ENCODE data around the gene CFHR4.

The CFHR4 gene

GRCh38 chr1:196951711-196952394 is 64.0 kb downstream of the CFHR4 start:
- Histone ChIP-seq H3K36me3 (ENCODE audit: control insufficient read depth in 1 of 2, insufficient read depth in 2 of 2, low read depth in 1 of 2, low read length in 2 of 2) (no peaks in the 10 kb centered on the region), H3K27ac (ENCODE audit: low read length, poor library complexity, severe bottlenecking) (no peak overlapping the region), H4K8ac (ENCODE audit: low read length) (no peak overlapping the region), H2AK5ac (ENCODE audit: low read length, severe bottlenecking) (no peak overlapping the region), H3K4me3 (ENCODE audit: insufficient read depth in 1 of 2, low read depth in 1 of 2, low read length in 2 of 2) (no peak overlapping the region), H3K4me1 (ENCODE audit: control insufficient read depth, insufficient read depth, low read depth, low read length) (no peaks in the 10 kb centered on the region), H3K4ac (ENCODE audit: low read depth in 1 of 2, low read length in 2 of 2) (no peak overlapping the region), H3K4me2 (ENCODE audit: low read length, poor library complexity, severe bottlenecking) (no peak overlapping the region), H2BK15ac (ENCODE audit: low read depth, poor library complexity, severe bottlenecking) (no peak overlapping the region), H4K91ac (ENCODE audit: low read length) (no peak overlapping the region), H2BK12ac (ENCODE audit: low read length in 2 of 2) (no peak overlapping the region), H3K79me1 (replicated peaks; ENCODE audit: low read length, poor library complexity, severe bottlenecking) (no peaks in the 10 kb centered on the region), H2AFZ (ENCODE audit: low read depth, low read length) (no peak overlapping the region), H3K9me3 (ENCODE audit: control insufficient read depth, low read length) (no peaks in the 10 kb centered on the region), H2BK120ac (ENCODE audit: low read depth, low read length) (no peak overlapping the region), H3K18ac (ENCODE audit: low read depth in 1 of 2, low read length in 2 of 2) (no peak overlapping the region), H3K23ac (ENCODE audit: low read length in 2 of 2) (no peak overlapping the region), H3K27me3 (ENCODE audit: control insufficient read depth in 1 of 2, insufficient read depth in 1 of 2, low read length in 2 of 2) (no peaks in the 10 kb centered on the region), H2BK5ac (ENCODE audit: low read depth, low read length, poor library complexity, severe bottlenecking) (no peak overlapping the region), H3K14ac (ENCODE audit: low read length in 2 of 2) (no peak overlapping the region), H3K9ac (ENCODE audit: low read length) (no peak overlapping the region)
- no peak for DNase-seq
- whole genome bisulfite sequencing: 60% methylated on average over 1 of the region's 2 CpGs

- no peak for DNase-seq
- H3K9me3 ChIP-seq (ENCODE audit: control insufficient read depth, low read length): no peaks in the 10 kb centered on the region
- H2BK12ac ChIP-seq (ENCODE audit: low read length in 2 of 2): no peak overlapping the region
- no peak overlapping the region for H4K91ac ChIP-seq (ENCODE audit: low read length)
- H3K79me1 ChIP-seq (replicated peaks; ENCODE audit: low read length, poor library complexity, severe bottlenecking): no peaks in the 10 kb centered on the region
- no peak overlapping the region for H2BK5ac ChIP-seq (ENCODE audit: low read depth, low read length, poor library complexity, severe bottlenecking)
- H2BK15ac ChIP-seq (ENCODE audit: low read depth, poor library complexity, severe bottlenecking): no peak overlapping the region
- no peak overlapping the region for H3K18ac ChIP-seq (ENCODE audit: low read depth in 1 of 2, low read length in 2 of 2)
- no peak overlapping the region for H2BK120ac ChIP-seq (ENCODE audit: low read depth, low read length)
- H3K9ac ChIP-seq (ENCODE audit: low read length): no peak overlapping the region
- H3K14ac ChIP-seq (ENCODE audit: low read length in 2 of 2): no peak overlapping the region
- no peaks in the 10 kb centered on the region for H3K27me3 ChIP-seq (ENCODE audit: control insufficient read depth in 1 of 2, insufficient read depth in 1 of 2, low read length in 2 of 2)
- H3K4me3 ChIP-seq (ENCODE audit: insufficient read depth in 1 of 2, low read depth in 1 of 2, low read length in 2 of 2): no peak overlapping the region
- H3K36me3 ChIP-seq (ENCODE audit: control insufficient read depth in 1 of 2, insufficient read depth in 2 of 2, low read depth in 1 of 2, low read length in 2 of 2): no peaks in the 10 kb centered on the region
- no peak overlapping the region for H3K23ac ChIP-seq (ENCODE audit: low read length in 2 of 2)
- no peaks in the 10 kb centered on the region for H3K4me1 ChIP-seq (ENCODE audit: control insufficient read depth, insufficient read depth, low read depth, low read length)
- no peak overlapping the region for H3K27ac ChIP-seq (ENCODE audit: low read length, poor library complexity, severe bottlenecking)
- no peak overlapping the region for H4K8ac ChIP-seq (ENCODE audit: low read length)
- no peak overlapping the region for H3K4ac ChIP-seq (ENCODE audit: low read depth in 1 of 2, low read length in 2 of 2)
- H3K4me2 ChIP-seq (ENCODE audit: low read length, poor library complexity, severe bottlenecking): no peak overlapping the region
- 64% methylated on average over 2 of the region's 2 CpGs for WGBS
- no peak overlapping the region for H2AFZ ChIP-seq (ENCODE audit: low read depth, low read length)
- no peak overlapping the region for H2AK5ac ChIP-seq (ENCODE audit: low read length, severe bottlenecking)
Observed at GRCh38 chr1:196954778-196955177, 66.9 kb downstream of the CFHR4 start.

- no peak overlapping the region for H2AFZ ChIP-seq (ENCODE audit: low read depth, low read length)
- no peak overlapping the region for H2AK5ac ChIP-seq (ENCODE audit: low read length, severe bottlenecking)
- no peak overlapping the region for H4K91ac ChIP-seq (ENCODE audit: low read length)
- no peak overlapping the region for H3K18ac ChIP-seq (ENCODE audit: low read depth in 1 of 2, low read length in 2 of 2)
- H3K9ac ChIP-seq (ENCODE audit: low read length): no peak overlapping the region
- no peaks in the 10 kb centered on the region for H3K79me1 ChIP-seq (replicated peaks; ENCODE audit: low read length, poor library complexity, severe bottlenecking)
- H3K9me3 ChIP-seq (ENCODE audit: control insufficient read depth, low read length): no peaks in the 10 kb centered on the region
- H2BK5ac ChIP-seq (ENCODE audit: low read depth, low read length, poor library complexity, severe bottlenecking): no peak overlapping the region
- H2BK120ac ChIP-seq (ENCODE audit: low read depth, low read length): no peak overlapping the region
- no peak overlapping the region for H3K4ac ChIP-seq (ENCODE audit: low read depth in 1 of 2, low read length in 2 of 2)
- no peak for DNase-seq
- H2BK12ac ChIP-seq (ENCODE audit: low read length in 2 of 2): no peak overlapping the region
- no peak overlapping the region for H3K4me3 ChIP-seq (ENCODE audit: insufficient read depth in 1 of 2, low read depth in 1 of 2, low read length in 2 of 2)
- no peak overlapping the region for H4K8ac ChIP-seq (ENCODE audit: low read length)
- H3K23ac ChIP-seq (ENCODE audit: low read length in 2 of 2): no peak overlapping the region
- no peak overlapping the region for H3K4me2 ChIP-seq (ENCODE audit: low read length, poor library complexity, severe bottlenecking)
- 83% methylated on average over 1 of the region's 1 CpG for WGBS
- H3K4me1 ChIP-seq (ENCODE audit: control insufficient read depth, insufficient read depth, low read depth, low read length): no peaks in the 10 kb centered on the region
- H3K27me3 ChIP-seq (ENCODE audit: control insufficient read depth in 1 of 2, insufficient read depth in 1 of 2, low read length in 2 of 2): no peaks in the 10 kb centered on the region
- H3K27ac ChIP-seq (ENCODE audit: low read length, poor library complexity, severe bottlenecking): no peak overlapping the region
- H3K36me3 ChIP-seq (ENCODE audit: control insufficient read depth in 1 of 2, insufficient read depth in 2 of 2, low read depth in 1 of 2, low read length in 2 of 2): no peaks in the 10 kb centered on the region
- no peak overlapping the region for H3K14ac ChIP-seq (ENCODE audit: low read length in 2 of 2)
- no peak overlapping the region for H2BK15ac ChIP-seq (ENCODE audit: low read depth, poor library complexity, severe bottlenecking)
Observed at GRCh38 chr1:196955926-196956325, 68.1 kb downstream of the CFHR4 start.

- Histone ChIP-seq H3K4me1 (ENCODE audit: control insufficient read depth, insufficient read depth, low read depth, low read length) (no peaks in the 10 kb centered on the region), H3K9me3 (ENCODE audit: control insufficient read depth, low read length) (no peaks in the 10 kb centered on the region), H3K4ac (ENCODE audit: low read depth in 1 of 2, low read length in 2 of 2) (no peak overlapping the region), H3K14ac (ENCODE audit: low read length in 2 of 2) (no peak overlapping the region), H3K18ac (ENCODE audit: low read depth in 1 of 2, low read length in 2 of 2) (no peak overlapping the region), H3K27me3 (ENCODE audit: control insufficient read depth in 1 of 2, insufficient read depth in 1 of 2, low read length in 2 of 2) (no peaks in the 10 kb centered on the region), H3K79me1 (replicated peaks; ENCODE audit: low read length, poor library complexity, severe bottlenecking) (no peaks in the 10 kb centered on the region), H2AK5ac (ENCODE audit: low read length, severe bottlenecking) (no peak overlapping the region), H3K4me2 (ENCODE audit: low read length, poor library complexity, severe bottlenecking) (no peak overlapping the region), H2BK12ac (ENCODE audit: low read length in 2 of 2) (no peak overlapping the region), H4K8ac (ENCODE audit: low read length) (no peak overlapping the region), H2AFZ (ENCODE audit: low read depth, low read length) (no peak overlapping the region), H3K36me3 (ENCODE audit: control insufficient read depth in 1 of 2, insufficient read depth in 2 of 2, low read depth in 1 of 2, low read length in 2 of 2) (no peaks in the 10 kb centered on the region), H4K91ac (ENCODE audit: low read length) (no peak overlapping the region), H3K27ac (ENCODE audit: low read length, poor library complexity, severe bottlenecking) (no peak overlapping the region), H2BK120ac (ENCODE audit: low read depth, low read length) (no peak overlapping the region), H3K23ac (ENCODE audit: low read length in 2 of 2) (no peak overlapping the region), H3K9ac (ENCODE audit: low read length) (no peak overlapping the region), H3K4me3 (ENCODE audit: insufficient read depth in 1 of 2, low read depth in 1 of 2, low read length in 2 of 2) (no peak overlapping the region), H2BK15ac (ENCODE audit: low read depth, poor library complexity, severe bottlenecking) (no peak overlapping the region), H2BK5ac (ENCODE audit: low read depth, low read length, poor library complexity, severe bottlenecking) (no peak overlapping the region)
- 64% methylated on average over 2 of the region's 3 CpGs for WGBS
- no peak for DNase-seq
Observed at GRCh38 chr1:196960854-196961253, 73.0 kb downstream of the CFHR4 start.

Measured in mesenchymal stem cell (in vitro differentiated cells and primary cell).